ENCODE measurements around the gene FRMD1.

FRMD1 gene

GRCh38 chr6:168021581-168021980 is 57.4 kb downstream of the FRMD1 start:
- no peak for DNase-seq

GRCh38 chr6:168020242-168020641 is 58.8 kb downstream of the FRMD1 start:
- DNase-seq: no peak

- no peak for DNase-seq
These were observed 60.3 kb downstream of the FRMD1 start for GRCh38 chr6:168018664-168019063.

GRCh38 chr6:168017629-168018028 is 61.4 kb downstream of the FRMD1 start:
- no peak for DNase-seq

- DNase-seq: no peak
These were observed 62.1 kb downstream of the FRMD1 start for GRCh38 chr6:168016721-168017525.

GRCh38 chr6:168016176-168016620 is 62.8 kb downstream of the FRMD1 start:
- DNase-seq: no peak

- no peak for DNase-seq
These were observed 63.4 kb downstream of the FRMD1 start for GRCh38 chr6:168015482-168016175.

- no peak for DNase-seq
These were observed 64.0 kb downstream of the FRMD1 start for GRCh38 chr6:168015009-168015408.

GRCh38 chr6:168014428-168014827 is 64.6 kb downstream of the FRMD1 start:
- no peak for DNase-seq

GRCh38 chr6:168013250-168013915 is 65.6 kb downstream of the FRMD1 start:
- no peak for DNase-seq

- DNase-seq: no peak
These were observed 66.4 kb downstream of the FRMD1 start for GRCh38 chr6:168012431-168013249.

- DNase-seq: no peak
These were observed 67.7 kb downstream of the FRMD1 start for GRCh38 chr6:168011291-168011690.

- DNase-seq: no peak
These were observed 69.7 kb downstream of the FRMD1 start for GRCh38 chr6:168009331-168009730.

- no peak for DNase-seq
These were observed 71.2 kb downstream of the FRMD1 start for GRCh38 chr6:168007592-168008338.

GRCh38 chr6:168005796-168006195 is 73.2 kb downstream of the FRMD1 start:
- no peak for DNase-seq

GRCh38 chr6:168004945-168005344 is 74.1 kb downstream of the FRMD1 start:
- DNase-seq: no peak

- DNase-seq: no peak
These were observed 75.0 kb downstream of the FRMD1 start for GRCh38 chr6:168004023-168004422.

Measured in activated T-cell treated with anti-CD3 and anti-CD28 coated beads, Interleukin-2, amount 50 U/mL, for 1 hour (primary cell).